NCI-H146 treated with DMSO at 0.1 percent for 48 hours (cell line): ENCODE results near the gene ASB5.
"Not testable (repeated sequence)": the region's sequence is repeated elsewhere in the genome, so short reads cannot be mapped to it uniquely, and the experiment has no call there.

Experiments used
- DNase-seq: peaks from one replicate; lab custom pipeline; 2025; ENCODE audit not compliant: unreplicated experiment; lab: John Stamatoyannopoulos, UW

Gene ASB5

DNA sequence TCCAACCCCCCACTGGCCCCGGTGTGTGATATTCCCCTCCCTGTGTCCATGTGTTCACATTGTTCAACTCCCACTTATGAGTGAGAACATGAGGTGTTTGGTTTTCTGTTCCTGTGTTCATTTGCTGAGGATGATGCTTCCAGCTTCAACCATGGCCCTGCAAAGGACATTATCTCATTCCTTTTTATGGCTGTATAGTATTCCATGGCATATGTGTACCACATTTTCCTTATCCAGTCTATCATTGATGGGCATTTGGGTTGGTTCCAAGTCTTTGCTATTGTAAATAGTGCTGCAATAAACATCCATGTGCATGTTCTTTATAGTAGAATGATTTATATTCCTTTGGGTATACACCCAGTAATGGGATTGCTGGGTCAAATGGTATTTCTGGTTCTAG is 10.5 kb upstream of the ASB5 start:
- DNase-seq, result not testable (repeated sequence)

DNA sequence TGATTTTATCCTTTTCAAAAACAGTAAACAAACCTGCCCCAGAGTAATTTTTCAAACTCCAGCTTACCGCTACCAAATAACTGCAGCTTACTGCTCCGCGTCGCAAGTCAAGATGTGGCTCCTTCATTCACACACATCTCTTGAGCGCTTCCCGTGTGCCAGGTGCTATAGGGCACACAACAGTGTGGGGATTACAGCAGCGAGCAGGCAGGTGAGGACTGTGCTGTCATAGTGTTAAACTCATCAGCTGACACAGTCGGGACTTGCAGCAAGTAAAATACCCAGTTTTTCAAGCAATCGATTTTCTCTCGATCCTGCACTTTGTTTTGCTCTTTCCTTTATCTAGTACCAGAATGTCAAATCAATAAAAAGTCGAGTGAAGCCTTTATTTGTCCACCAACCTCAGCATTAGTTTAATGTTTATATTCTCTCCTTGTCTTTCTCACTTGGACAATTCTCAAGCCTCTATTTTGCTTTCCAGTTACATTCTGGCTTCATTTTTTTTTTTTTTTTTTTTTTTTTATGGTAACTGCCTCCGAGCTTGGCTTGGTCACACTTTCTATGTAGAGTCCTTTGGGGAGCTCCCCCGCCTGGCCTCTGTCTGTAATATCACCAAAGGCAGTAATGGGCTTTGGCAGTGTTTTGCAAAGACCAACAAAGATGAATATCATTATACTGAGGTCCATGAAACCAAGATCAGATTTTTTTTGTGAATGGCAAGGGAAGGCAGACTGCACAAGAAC is 8.3 kb upstream of the ASB5 start:
- peak; percentile 9 for DNase-seq

DNA sequence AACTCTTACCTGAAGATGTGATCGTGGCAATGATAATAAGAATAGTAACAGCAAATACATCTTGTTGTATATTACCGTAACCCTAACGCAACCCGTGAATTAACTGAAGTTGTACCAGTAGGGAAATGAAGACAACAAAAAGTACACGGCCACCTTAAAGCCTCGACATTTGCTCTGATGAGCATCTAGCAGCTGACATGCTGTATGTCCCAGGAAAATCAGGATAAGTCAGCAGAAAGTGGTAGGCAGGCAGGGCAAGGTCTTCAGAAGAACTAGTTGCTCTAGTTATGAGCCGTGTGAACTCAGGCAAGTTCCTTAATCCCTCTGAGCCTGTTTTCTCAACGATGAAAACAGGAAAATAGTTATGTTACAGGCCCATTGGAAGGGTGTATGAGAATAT is 7.7 kb upstream of the ASB5 start:
- DNase-seq, result no peak

DNA sequence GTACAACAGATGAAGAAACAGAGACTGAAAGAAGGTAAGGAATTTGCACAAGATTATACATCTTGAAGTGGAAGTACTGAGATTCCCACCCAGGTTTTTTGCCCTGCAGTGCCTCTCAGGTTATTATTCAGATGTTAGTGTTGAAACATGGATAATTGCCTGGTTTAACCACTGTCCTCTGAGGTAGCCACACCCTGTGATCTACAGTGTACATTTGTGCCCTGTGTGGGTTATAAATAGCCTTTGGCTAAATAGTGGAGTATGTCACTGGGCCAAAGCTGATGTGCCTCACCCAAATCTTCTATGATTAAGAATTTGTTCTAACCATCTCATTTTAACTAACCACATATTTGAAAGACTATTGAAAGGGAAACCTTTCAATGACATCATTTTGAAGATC is 5.4 kb upstream of the ASB5 start:
- no peak for DNase-seq

DNA sequence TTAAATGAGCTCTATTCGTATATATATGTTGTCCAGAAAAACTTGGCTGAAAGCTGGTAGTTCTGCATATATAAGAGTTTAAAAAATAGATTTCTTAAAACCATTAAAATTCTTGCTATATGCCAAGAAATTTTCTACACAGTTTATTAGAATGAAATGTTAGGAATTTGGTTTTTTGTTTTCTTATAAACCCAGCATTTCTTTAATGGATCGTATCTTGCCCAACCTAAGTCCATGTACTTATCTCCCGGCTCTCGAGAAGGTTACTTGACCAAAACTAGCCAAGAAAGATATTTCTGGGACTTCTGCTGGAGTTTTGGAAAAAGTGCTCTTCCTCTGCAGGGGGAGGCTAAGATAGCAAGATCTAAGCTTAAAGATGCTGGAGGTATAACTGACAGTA is 4.7 kb upstream of the ASB5 start:
- DNase-seq, result no peak

DNA sequence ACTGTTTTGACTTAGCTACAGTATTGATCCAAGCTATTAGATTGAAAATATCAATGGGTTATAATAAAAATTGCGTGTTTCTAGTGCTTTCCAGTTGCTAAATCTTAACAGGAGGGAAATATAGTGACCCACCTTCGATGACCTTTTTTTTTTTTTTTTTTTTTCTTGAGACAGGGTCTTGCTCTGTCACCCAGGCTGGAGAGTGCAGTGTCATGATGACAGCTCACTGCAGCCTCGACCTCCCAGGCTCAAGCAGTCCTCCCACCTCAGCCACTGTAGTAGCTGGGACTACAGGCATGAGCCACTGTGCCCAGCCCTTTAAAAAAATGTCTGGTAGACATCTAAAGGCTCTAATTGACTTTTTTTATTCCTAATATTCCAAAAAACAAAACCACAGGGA is 3.8 kb upstream of the ASB5 start:
- no peak for DNase-seq

DNA sequence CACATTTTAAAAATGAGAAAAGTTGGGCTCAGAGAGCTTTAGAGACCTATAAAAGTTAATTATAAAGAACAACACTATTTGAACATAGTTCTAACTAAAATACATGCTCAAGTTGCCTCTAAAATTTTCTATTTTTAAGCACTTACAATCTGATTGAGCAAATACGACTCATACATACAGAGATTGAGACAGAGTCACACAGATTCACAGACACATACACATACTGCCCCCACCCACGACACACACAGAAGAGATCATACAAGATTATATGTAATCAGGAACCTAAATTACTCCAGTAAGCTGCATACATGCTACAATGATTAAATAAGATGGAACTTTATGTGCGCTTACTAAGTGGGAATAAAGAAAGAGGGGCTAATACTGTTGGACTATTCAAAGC is 2.7 kb upstream of the ASB5 start:
- no peak for DNase-seq

DNA sequence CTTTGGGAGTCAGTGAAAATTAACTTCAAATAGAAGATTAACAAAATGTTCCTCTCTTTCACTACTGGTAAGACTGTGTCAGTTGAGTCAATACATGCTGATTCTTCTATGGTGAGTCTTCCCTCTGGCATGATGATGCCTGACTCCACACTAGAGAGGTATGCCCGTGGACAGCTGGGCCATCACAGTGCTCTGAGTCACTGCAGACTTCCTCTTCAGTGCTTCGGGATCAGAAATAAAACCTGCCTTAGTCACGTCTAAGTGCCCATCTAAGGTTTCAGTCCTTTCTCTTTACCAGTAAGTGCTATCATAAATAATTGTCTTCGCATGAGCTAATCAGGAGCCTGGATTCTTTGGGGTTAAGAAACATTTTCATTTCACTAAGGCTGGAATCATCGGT is 1.6 kb upstream of the ASB5 start:
- no peak for DNase-seq

DNA sequence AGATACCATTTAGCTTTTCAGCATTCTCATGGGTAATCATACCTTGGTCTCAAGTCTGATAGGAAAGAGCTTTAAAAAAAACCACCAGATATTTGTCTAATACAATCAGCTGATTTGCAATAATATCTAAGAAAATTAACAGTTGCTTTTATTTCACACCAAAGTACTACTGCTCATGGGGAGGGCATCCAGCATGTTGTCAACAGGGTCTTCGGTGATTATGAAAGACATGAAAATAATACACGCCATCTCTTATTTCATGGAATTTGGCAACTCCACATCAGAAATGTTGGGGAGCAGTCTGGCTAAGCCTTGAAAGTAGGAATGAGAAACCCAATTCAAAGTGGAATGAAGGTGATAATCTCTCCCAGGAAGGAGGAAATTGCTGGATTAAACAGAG is 3.0 kb downstream of the ASB5 start:
- no peak for DNase-seq

DNA sequence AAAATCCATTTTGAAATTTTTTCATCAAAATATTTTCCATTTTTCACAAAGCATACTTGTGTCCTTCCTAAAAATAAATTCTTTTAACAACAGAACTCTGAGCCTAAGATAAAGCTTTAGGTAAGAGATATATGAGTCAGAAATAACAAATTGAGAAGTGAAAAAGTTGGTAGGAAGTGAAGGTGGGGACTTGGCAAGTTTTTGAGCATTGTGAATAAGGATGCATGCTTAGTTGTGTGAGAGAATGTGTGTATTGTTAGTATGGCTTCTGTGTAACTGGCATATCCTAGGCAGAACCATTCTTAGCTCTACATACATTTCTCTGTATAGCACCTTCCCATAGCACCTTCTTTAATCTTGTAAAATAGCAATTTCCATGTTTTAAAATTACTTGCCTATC is 6.8 kb downstream of the ASB5 start:
- DNase-seq, result no peak

DNA sequence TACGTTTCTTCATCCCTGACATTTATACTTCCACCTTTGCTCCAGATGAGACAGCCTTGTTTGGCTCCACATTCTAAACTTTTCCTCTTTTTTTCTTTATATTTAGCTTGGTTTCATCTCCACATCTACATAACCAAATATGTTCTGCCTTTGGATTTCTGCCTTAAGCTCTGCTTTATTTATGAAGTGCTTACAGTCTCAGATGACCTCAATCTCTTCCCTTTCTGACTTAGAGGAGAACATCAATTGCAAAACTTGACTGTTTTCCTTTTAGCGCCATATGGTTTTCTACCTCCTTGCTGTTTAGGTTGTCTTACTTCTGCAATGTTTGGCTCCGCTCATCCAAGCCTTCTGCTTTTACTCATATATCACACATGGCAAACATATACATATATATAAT is 7.5 kb downstream of the ASB5 start:
- DNase-seq, result no peak

DNA sequence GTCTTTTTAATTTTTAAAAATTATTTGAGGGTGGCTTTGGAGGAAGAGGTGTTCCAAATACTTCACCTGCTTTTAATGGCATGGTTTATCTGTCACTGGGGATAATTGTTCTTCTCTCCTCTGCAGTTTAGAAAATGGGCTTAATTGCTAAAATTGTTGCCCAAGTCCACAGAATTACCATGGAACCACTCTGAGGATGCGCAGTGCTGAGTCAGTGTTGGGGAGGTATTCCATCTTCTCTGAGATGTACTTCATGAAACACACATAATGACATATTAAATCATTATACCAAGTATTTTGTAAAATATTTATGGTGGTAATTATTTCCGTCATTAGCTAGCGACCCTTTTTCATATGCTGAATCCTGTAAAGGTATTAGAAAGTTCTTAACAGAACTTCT is 8.0 kb downstream of the ASB5 start:
- DNase-seq, result no peak

DNA sequence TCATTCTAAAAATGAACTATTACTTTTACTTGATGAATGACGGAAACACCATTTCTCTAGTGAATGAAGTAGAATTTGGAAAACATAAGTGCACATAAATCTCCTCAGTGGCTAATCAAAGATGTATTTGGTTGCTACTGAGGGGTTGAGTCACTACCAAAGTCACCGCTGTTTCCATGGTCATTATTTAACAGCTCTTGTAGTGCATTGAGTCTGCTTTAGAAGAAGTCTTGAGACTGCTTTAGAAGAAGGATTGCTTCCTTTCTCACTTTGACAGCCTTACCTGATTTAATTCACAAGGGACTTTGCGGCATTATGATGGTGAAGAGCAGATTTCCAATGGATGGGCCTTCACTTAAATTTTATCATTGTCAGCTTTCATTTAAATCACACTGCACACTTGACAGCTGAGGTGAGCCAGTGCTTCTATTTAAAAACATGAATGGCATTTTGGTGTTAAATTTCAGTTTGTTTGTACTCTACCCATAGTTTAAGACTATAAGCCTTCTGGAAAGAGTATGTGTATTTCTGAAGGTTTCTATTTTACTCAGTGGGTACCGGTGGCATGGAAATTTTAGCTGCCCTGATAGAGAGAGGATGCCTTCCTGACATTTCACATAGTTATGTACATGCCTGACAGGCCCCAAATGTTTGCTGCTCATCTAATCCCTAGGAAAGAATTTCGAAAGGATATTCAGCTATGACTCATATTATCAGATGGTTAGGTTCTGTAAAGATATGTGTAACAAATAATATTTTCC is 9.5 kb downstream of the ASB5 start:
- DNase-seq, result no peak

DNA sequence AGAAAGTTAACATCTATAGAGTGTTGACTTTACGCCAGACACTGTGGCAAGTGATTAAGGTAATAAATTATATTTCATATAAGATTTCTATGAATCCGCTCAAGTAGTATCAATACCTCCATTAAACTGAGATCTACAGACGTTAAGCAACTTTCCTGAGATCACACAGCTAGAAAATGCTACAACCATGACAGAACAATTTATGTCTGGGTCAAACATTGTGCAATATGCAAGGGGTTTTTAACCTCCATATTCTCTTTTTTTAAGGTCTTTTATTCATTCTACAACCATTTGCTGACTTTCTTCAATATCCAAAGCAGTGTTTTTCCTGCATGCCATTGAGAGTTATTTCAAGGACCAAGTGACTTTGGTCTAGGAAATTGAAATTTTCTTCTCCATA is 10.9 kb downstream of the ASB5 start:
- DNase-seq, result no peak

DNA sequence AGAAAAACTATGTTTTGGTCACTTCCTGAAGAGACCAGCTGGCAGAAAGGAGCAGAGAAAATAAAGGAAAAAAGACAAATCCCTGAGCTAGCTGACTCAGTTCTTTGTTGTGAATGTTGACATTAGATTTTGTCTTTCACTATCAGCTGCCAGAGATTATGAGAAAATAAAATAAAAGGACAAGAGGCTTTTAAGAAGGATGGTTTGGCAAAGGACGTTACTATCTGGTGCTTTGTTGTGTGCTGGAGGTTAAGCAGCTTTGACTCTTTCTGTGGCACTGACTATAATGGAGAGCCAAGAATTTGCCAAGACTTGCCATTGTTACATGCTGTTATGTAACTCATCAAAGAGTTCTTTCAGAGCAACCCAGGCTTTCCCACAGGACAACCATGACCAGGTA is 12.1 kb downstream of the ASB5 start:
- DNase-seq, result no peak

DNA sequence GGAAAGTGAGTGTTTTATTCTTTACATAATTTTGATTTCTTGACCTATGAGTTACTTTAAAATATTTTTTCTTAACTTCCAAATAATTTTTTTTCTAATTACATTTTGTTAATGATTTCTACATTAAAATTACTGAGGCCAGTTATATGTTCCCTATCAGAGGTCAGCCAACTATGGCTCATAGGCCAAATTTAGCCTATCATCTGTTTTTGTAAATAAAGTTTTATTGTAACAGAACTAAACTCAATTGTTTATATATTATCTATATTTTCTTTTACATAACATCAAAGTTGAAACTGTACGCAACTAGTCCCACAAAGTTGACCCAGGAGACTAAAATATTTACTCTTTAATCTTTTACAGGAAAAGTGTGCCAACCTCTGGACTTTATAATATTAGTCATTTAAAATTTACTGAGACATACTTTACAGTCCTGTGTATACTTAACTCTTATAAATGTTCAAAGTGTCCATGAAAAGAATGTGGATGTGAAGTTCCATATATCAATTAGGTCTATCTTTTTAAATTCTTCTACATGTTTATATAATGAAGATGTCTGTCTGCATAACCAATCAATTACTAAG is 26.2 kb downstream of the ASB5 start:
- DNase-seq, result no peak

DNA sequence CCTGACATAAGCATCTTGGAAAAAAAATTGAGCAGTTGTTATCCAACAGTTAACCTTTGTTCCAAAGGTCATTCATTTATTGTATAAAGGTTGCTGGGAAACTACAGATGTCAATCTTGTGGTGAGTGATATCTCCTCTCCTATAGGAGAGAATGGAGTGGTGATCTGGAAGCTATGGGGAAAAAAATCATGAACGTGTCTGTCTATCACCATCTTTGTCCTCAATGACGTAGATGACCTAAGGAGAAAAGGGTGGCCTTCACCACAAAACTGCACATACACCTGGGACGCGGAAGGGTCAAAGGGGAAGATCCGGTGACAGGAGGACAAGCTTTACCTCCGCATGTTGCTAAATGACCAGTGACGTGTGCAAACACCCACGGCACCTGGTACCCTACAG is 27.3 kb downstream of the ASB5 start:
- no peak for DNase-seq

DNA sequence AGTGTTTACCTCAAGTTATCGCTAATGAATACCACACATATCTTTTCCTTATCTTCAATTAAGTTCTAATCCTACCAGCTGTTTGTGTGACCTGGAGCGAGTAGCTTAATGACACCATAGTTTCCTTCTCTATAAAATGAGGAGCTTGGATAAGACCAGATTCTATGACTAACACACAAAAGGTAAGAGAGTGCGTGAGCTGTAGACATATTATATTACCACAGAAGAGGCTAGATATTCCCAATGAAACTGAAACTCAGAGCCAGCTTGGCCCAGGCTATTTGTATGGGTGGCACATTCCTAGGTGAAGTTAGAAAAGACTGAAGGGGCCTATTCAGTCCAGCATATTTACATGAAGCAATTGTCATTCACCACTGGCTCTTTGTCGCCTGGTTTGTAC is 30.2 kb downstream of the ASB5 start:
- no peak for DNase-seq

DNA sequence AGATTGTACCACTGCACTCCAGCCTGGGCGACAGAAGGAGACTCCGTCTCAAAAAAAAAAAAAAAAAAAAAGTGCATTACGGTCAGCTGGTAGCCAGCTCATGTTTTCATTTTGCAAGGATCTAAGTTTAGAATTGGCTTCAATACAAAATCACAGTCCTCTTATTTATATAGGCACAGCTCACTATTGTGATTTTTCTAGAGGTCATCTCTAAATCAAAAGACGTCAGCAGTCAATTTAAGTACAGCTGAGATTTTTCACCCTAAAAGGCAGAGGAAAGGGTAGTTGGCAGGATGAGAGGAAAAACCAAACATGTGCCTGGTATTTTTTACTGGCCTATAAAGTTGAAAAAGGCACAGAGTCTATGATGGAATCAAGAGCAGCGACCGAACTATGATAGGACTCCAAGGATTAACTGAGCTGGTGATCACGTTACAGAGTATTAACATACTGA is 30.8 kb downstream of the ASB5 start:
- no peak for DNase-seq

DNA sequence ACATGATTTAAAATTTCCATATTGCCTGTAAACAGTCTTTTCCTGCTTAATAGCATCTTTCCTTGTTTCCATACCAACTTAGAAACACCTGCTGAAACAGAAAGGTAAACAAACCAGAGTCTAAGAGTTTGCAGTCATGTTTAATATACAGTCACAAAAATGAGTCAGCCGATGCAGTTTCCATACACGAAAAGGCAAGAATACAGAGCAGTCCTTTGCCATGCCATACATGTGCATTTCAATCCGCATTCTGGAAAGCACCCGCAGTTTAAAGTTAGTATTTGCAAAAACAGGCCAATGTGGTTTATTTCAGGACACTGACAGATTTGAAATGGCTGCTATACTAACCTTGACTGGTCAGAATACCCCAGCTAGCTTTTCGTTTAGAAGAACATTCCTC is 32.1 kb downstream of the ASB5 start:
- no peak for DNase-seq

DNA sequence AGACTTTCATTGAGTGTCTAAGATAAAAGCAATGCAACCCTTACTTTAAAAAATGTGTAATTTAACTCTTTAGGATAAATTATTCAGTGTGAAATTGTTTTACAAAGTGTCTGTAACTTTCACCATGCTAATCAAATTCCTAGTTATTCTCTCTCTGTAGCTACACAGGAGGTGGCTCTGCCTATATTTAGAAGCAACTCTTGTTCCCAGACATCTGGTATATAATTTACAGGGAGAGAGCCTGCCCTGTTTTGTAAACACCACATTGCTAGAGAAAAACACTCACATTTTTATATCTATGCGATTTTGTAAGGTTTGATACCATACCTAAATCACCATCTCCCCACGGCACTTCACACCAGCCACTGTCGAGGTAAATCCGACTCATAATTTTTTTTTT is 38.2 kb downstream of the ASB5 start:
- no peak for DNase-seq

DNA sequence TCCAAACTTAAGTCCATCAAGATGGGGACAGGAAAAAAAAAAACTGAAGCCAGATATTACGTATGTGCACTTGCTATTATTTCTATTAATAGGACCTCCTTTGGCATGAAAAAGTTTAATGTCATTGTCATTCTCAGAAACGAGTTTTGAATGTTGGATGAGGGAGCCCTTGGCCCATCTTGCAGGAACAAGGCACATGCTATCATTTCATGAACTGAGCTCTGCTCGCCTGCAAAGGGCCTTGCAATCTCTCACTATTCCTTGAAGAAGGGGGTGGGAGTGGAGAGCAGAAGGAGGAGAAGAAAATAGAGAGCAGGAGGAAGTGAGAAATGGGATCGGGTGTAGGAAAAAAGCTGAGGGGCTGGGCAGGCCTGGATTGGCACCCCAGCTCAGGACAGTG is 39.4 kb downstream of the ASB5 start:
- DNase-seq, result no peak
